AG20443 (cell line): ENCODE measurements around the gene ADD1.
"Not testable (repeated sequence)": the region's sequence is repeated elsewhere in the genome, so short reads cannot be mapped to it uniquely, and the experiment has no call there.

Source experiments
- DNase-seq: peaks from one replicate; pipeline ENCODE4 v3.0.0; 2012; ENCODE audit warnings: low spot score, mixed read lengths

Gene ADD1

DNA sequence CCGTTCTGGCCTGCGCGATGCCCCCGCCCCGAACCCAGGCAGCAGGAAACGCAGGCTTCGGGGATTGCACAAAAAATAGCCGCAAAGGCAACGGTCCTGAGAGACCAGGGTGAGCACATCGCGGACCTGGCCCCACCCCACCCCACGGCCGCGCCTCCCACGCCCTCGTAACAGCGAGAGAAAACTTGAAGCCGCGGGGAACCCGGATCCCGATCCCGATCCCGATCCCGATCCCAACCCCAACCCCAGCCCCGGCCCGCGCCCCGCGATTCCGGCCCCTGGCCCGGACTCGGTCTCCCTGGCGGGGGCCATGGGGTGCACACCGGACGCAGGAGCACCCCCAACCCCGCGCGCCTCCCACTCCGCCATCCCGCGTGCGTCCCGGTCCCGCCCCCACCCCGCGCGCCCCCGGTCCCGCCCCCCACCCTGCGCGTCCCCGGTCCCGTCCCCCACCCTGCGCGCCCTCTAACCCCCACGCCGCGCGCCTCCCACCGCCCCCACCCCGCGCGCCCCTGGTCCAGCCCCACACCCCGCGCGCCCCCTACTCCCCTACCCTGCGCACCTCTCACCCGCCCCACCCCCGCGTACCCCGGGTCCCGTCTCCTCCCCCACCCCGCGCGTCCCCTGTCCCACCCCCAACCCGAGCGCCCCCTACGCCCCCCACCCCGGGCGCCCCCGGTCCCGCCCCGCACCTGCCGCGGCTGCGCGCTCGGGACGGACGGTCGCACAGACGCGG is 90.6 kb downstream of the ADD1 start:
- peak; percentile 86 for DNase-seq

DNA sequence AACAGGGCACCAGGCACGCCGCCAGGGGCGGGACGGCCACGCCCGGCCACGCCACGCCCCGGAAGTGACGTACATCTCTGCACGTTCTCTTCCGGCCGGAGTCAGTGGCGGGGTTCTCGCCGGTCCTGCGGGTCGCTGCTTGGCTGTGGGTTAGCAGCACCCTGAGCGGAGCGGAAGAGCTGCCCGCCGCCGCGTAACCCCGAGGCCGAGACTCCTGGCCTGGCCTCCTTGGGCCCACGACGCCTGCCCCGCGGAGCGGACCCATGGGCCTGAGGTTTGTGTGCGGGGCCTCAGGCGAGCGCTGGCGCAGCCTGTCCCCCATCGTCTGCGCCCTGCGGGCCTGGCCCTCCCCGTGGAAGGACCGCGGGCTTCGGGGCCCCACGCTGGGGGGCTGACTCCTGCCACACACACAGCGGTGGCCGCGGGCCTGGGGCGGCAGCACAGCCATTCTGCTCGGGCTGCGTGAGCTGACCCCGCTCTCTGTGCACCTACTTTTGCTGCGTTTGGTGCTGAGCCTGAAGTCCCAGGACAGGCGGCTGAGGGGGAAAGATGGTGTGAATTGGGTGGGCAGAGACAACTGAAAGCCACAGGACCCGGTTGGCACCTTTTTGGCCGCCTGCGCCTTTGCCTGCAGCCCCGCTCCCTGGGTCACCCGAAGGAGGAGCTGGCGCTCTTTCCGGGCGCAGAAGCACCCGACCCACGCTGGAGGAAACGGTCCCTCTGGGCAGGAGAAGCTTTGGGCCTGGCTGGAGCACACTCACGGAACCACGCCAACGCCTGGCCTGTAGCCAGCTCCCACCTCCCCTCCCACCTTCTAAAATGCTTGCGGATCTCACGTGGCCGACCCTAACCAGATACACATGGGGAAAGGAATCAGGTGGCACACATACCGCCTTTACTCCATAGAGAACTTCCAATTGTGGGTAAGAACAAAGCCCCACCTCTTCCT is 91.4 kb downstream of the ADD1 start:
- DNase-seq: peak; percentile 97

DNA sequence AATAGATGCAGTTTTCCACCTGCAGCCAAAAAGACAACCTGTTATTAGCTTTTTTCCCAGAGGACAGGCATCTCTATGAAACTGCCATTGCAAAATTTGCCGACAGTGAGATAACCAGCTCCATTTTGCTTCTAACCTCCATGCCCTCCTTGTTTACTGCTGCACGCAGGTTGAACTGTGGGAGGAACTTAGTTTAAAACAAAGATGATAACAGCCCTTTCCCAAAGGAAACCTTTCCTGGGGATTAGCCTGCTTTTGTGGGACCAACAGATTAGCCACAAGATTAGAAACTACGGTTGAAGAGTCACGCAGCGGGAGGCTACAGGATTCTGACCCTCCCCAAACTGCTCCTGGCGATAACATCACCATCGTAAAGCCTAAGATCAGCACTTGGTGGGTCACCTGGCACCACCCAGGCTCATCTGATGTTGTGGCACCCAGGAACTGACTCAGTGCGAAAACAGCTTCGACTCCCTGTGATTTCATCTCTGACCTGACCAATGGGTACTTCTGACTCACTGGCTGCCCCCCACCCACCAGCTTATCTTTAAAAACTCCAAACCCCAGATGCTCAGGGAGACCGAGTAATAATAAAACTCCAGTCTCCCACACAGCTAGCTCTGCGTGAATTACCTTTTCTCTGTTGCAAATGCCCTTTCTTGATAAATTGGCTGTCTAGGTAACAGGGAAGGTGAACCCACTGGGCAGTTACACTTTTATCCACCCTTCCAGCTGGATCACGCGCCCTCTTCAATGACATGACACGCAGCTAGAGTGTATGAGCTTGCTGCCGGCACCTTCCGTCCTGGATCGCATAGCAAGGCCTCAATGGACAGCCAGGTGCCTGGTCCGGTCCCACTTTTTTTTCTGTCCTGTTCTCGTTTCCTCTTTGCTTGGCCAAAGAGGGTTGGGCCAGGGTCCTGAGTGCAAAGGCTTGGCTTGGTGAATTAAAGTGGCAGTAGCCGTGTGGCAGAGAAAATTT is 92.4 kb downstream of the ADD1 start:
- no peak for DNase-seq

GRCh38 chr4:2936773-2937145 is 93.1 kb downstream of the ADD1 start:
- DNase-seq: peak; percentile 73

DNA sequence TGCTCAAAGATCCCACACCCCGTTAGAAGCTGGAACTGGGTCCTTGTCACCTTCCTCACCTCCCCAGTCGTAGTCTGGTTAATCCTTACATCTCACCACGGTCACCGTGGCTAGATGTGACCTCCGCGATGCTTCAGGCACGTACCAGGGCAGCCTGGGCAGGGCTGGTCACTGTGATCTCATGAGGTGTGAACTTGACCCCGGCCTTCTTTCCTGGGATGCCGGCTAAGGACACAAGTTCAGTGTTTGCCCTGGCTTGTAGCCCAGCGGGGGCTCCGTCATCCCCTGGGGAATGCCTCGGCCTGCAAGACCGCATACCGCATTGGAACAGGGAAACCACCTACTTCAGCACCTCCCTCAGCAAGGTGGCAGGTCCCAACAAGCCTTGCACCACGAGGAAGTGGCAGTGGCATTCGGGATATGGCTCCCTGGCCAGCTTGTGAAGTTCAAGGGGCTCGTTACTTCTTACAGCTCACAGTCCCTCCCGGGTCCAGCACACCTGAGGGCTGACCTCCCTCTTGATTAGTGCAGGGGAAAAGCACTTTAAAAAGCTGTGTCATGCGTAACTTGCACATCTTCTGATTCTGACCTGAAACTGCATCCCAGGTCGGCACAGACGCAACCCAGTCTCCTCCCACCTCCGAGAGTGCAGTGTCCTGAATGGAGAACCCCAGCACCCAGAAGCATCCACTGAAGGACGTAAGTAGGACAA is 93.7 kb downstream of the ADD1 start:
- DNase-seq: no peak

DNA sequence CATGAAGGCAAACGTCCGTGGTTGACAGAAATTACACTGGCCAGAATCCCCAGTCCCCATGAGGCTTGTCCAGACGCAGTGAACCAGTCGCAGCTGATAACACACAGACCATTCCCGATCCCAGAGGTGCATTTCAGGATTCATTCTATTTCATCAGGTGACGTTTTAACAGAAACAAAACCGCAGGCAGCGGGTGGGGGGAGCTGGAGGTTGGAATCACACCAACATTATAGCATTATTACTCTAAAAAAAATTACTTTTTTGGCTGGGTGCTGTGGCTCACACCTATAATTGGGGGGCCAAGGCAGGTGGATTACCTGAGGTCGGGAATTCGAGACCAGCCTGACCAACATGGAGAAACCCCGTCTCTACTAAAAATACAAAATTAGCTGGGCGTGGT is 94.3 kb downstream of the ADD1 start:
- DNase-seq: no peak

GRCh38 chr4:2938411-2938810 is 94.8 kb downstream of the ADD1 start:
- not testable (repeated sequence) for DNase-seq

DNA sequence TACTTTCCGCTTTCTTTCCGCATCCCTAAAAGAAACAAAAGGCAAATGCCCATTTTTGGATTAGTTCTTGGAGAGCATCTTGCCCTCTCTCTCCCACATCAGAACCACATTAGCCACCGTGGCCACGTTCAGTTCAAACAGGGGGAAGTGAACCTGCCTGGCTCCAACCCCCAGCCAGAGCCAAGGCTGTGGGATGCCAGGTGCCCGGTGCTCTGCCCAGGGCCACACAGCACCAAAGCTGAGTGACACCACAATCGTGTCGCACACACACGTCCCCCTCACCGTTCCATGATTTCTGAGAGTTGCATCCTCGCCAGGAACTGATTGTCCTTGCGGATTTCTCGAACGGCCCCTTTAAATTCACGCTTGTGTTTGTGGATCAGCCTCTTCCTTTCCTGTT is 95.3 kb downstream of the ADD1 start:
- DNase-seq: no peak

DNA sequence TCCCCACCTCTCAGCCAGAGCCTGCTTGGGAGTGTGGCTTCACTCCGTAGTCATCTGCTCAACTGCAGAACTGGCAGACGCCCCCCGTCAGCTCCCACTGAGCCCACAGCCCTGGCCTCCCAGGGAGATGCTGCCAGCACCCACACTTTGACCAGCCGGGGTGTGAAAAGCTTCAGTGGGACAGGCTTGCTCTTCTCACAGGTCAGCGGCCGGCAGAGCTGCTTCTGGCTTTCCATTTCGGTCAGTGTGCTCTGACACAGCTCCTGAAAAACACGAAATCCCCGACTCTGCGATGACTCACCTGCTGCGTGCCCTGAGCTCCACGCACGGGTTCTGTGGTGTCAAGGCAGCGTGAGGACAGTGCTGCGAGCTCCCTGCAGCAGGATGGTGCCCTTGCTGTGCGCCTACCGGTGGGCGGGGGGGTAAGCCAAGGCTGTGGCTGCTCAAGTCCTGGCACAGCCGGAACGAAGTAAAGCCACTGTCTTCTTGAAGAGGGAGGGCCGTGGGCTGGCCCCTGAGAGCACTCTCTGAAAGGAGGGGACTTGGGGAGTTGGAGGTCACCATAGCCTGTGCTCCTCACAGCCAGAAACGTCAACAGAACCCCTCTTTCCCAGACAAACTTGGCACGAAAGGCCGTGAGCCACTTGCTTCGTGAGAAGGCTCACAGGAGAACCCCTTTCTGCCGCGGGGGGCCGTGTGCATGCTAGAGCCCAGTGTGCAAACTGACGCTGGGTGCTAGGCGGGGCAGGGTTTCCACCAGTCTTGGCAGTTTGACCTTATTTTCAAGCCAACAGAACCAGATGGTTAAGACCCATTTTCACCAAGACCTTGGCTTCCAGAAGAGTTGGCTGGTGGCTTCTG is 96.0 kb downstream of the ADD1 start:
- DNase-seq: no peak

DNA sequence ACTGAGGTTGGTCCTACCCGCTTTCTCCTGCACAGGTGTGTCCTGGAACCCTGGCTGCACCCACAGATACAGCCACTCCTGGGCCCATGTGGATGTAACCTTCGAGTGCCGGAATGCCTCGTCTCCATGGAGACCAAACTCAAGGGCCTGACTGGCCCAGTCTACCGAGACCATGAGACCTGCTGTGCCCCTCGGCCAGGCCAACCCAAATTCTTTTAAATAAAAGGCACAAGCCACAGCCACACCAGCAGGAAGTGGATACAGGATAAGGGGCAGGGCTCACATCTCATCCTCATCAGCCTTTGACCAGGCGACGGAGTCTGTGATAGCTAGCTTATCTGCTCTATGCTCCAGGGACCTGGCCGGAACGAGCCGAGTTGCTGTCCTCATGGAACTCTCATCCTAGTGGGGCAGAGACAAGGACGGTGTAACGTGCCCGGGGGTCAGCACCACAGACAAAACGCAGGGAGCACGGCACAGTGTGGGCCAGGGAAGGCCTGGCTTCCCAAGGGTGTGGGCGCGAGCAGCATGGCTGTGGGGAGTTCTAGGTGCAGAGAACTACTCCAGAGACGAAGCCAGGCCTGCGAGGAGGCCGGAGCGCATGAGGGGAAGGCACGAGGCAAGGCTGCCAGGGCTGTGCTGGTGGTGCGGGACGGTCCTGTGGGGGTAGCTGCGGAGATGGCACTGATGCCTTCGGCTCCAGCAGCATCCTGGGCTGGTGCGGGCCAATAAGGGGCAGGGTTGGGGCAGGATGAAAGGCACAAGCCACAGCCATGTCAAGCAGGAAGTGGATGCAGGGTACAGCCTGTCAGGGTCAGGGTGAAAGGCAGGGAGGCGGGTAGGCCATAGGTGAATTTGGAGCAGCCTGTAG is 96.9 kb downstream of the ADD1 start:
- no peak for DNase-seq

DNA sequence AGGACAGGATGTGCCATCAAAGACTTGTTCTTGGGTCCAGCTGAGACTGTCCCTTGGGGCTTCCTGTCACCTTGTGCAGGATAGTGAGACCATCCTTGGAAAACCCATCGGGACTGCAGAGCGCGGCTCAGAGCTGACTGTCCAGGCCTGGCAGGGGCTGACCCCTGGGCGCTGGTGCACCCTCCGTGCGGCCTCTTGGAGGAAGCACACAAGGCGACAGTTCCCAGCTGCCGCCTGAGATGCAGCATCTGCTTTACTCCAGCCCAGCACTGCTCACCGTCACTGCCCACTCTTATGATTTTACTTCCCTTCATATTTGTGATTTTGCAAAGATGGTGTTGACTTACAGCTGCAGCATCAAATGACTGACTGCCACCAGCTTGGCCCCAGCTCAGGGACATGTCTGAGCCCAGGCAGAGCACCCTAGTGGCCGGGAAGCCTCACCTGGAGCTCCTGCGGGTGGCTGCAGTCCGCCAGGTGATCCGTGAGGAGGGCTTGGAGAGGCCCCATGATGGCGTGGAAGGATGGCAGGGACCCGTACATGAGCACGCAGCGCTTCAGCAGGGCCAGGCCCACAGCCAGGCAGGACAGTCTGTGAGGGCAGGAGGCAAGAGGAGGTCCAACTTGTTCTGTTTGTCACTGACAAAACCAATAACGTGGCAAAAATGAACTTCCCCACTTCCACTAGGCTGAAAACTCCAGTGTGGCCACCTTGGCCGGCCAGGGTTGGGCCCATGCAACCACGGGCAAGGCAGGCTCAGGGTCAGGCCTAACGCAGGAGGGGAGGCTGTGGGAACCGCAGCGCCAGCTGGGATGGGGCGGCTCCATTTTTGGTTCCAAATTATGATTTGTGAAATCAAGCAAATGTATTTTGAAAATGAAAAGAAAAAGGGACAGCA is 97.7 kb downstream of the ADD1 start:
- no peak for DNase-seq

DNA sequence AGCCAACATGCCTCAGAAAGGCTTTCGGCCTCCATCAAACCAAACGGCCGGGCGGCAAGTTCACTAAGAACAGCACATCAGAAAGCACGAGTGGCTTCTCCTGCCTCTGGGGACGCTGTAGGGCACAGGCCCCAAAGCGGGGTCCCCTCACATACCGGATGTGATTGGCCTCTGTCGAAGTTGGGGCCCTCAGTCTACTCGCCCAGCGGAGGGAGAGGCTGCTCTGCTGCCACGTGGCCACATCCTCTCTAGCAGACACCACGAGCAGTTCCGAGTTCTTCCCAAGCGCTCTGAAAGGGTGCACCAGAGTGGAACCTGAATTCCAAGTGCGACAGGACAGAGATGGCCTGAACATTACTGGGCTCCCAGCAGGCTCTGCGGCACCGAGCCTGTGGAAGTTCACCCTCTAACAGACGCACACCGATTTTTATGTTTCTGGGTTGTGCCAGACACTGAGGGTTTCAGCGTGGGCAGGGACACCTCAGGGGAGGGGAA is 98.4 kb downstream of the ADD1 start:
- no peak for DNase-seq

DNA sequence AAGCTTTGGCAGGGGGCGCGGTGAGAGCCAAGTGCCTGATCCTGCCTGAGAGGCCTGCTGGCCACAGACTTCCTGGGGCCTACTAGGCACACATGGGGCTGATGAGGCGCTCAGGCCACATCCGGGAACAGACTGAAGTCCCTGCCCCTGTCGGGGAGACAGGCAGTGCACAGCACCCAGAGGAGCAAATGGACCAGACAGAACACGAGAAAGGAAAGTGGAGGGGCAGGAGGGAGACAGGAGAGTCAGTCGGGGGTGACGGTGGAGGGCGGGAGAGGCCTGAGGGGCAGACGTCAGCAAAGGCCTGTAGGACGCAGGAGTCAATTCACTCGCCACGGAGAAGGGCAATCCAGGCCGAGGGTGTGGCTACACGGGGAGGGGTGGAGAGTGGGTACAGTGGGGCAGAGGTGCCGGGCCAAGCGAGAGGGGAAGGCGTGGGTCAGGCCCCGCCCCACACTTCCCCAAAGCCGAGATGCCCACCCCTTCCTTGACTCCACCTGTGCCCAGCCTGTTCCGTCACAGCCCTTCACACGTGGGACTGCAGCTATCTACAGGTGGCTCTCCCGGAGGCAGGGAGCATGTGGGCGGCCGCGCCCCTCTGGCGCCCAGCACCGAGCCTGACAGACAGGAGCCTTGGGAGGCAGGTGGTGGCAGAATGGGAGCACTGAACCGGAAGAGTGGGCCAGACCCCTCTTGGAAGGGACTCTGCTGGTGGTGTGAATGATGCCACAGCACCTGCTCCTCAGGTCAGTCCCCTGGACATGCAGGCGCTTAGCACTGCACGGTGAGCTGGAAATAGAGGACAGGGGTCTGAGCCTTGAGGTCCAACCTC is 99.1 kb downstream of the ADD1 start:
- no peak for DNase-seq

DNA sequence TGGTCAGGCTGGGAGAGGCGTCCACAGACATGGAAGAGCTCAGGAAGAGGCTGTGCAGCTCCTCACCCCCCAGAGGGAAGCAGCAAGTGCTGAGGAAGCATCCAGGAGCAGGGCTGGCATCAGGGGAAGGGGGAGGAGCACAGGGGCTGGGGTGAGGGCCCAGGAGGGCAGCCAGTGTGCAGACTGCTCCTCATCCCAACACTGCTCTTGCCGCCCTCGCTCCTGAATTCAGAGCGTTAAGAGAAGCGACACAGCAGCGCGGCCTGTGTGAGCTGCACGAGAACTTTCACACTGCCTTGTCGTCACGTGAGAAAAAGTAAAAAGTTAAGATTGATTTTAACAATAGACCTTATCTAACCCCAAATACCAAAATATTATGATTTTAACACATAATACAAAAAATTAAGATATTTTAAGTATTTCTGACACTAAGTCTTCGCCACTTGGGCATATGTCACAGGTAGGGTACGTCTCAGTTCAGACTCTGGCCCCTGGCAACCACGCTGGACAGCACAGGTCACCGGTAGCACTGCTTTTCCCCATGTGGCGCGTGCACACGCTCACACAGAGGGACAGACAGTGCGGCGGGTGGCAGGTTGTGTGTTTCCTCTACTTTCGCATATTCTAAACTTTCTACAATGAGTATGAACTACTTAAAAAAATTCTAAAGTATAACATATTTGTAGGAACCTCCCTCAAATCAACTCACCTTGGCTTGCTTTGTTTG is 99.9 kb downstream of the ADD1 start:
- no peak for DNase-seq

- no peak for DNase-seq
Observed at GRCh38 chr4:2944091-2944482, 100.4 kb downstream of the ADD1 start.
